ENCODE data around the gene PSMB1. TPM values are rescaled to one million over a fixed set of nuclear protein-coding genes. Genes with fewer than 3 reads are reported as not detected.
"Not testable (repeated sequence)": the region's sequence is repeated elsewhere in the genome, so short reads cannot be mapped to it uniquely, and the experiment has no call there.

The PSMB1 gene
- total RNA-seq, 1 donor: 265 TPM

- H3K27ac ChIP-seq (ENCODE audit: low read depth, low read length): no peak overlapping the region
- no peaks in the 10 kb centered on the region for H3K9me3 ChIP-seq (ENCODE audit: low read depth, low read length)
- DNase-seq (ENCODE audit: insufficient read length, low spot score, missing footprints): peak; percentile 80
- H4K20me1 ChIP-seq (ENCODE audit: insufficient read depth, low read length): peaks cover 7% of the 10 kb centered on the region
- TF ChIP-seq CTCF (IDR thresholded peaks at IDR 0.05; ENCODE audit: extremely low read depth, low read depth, low read length): peak; percentile 98
- no peaks in the 10 kb centered on the region for H3K27me3 ChIP-seq (ENCODE audit: insufficient read depth, low read length)
- peak overlapping the region; percentile 5 for H3K4me2 ChIP-seq (ENCODE audit: insufficient read depth, low read length)
- no peak overlapping the region for H3K4me3 ChIP-seq (ENCODE audit: insufficient read depth, low read length)
- peaks cover 5% of the 10 kb centered on the region for H3K4me1 ChIP-seq (ENCODE audit: insufficient read depth, low read length)
- peaks cover 18% of the 10 kb centered on the region for H3K36me3 ChIP-seq (ENCODE audit: insufficient read depth, low read length)
- no peaks in the 10 kb centered on the region for H3K79me2 ChIP-seq (ENCODE audit: insufficient read depth, low read length)
- H2AFZ ChIP-seq (ENCODE audit: low read length): no peak overlapping the region
Observed at GRCh38 chr6:170529839-170530469, 23.2 kb downstream of the PSMB1 start.

- H3K36me3 ChIP-seq (ENCODE audit: insufficient read depth, low read length); H4K20me1 ChIP-seq (ENCODE audit: insufficient read depth, low read length); H3K27ac ChIP-seq (ENCODE audit: low read depth, low read length); H3K79me2 ChIP-seq (ENCODE audit: insufficient read depth, low read length); H2AFZ ChIP-seq (ENCODE audit: low read length); H3K4me3 ChIP-seq (ENCODE audit: insufficient read depth, low read length); H3K9me3 ChIP-seq (ENCODE audit: low read depth, low read length); H3K27me3 ChIP-seq (ENCODE audit: insufficient read depth, low read length); DNase-seq (ENCODE audit: insufficient read length, low spot score, missing footprints); H3K4me2 ChIP-seq (ENCODE audit: insufficient read depth, low read length); H3K4me1 ChIP-seq (ENCODE audit: insufficient read depth, low read length): not testable (repeated sequence)
Observed at GRCh38 chr6:170527995-170528394, 25.1 kb downstream of the PSMB1 start.

GRCh38 chr6:170525795-170526194, 27.3 kb downstream of the PSMB1 start:
- no peak overlapping the region for H3K27ac ChIP-seq (ENCODE audit: low read depth, low read length)
- no peaks in the 10 kb centered on the region for H3K27me3 ChIP-seq (ENCODE audit: insufficient read depth, low read length)
- H2AFZ ChIP-seq (ENCODE audit: low read length): no peak overlapping the region
- H3K4me2 ChIP-seq (ENCODE audit: insufficient read depth, low read length): no peak overlapping the region
- no peaks in the 10 kb centered on the region for H3K9me3 ChIP-seq (ENCODE audit: low read depth, low read length)
- DNase-seq (ENCODE audit: insufficient read length, low spot score, missing footprints): no peak
- H3K79me2 ChIP-seq (ENCODE audit: insufficient read depth, low read length): no peaks in the 10 kb centered on the region
- H3K4me3 ChIP-seq (ENCODE audit: insufficient read depth, low read length): no peak overlapping the region
- no peaks in the 10 kb centered on the region for H3K36me3 ChIP-seq (ENCODE audit: insufficient read depth, low read length)
- TF ChIP-seq CTCF (IDR thresholded peaks at IDR 0.05; ENCODE audit: extremely low read depth, low read depth, low read length): no peak
- peaks cover 4% of the 10 kb centered on the region for H4K20me1 ChIP-seq (ENCODE audit: insufficient read depth, low read length)
- H3K4me1 ChIP-seq (ENCODE audit: insufficient read depth, low read length): peaks cover 5% of the 10 kb centered on the region

GRCh38 chr6:170524172-170524502, 29.0 kb downstream of the PSMB1 start:
- no peaks in the 10 kb centered on the region for H3K36me3 ChIP-seq (ENCODE audit: insufficient read depth, low read length)
- no peaks in the 10 kb centered on the region for H4K20me1 ChIP-seq (ENCODE audit: insufficient read depth, low read length)
- no peaks in the 10 kb centered on the region for H3K79me2 ChIP-seq (ENCODE audit: insufficient read depth, low read length)
- no peaks in the 10 kb centered on the region for H3K9me3 ChIP-seq (ENCODE audit: low read depth, low read length)
- DNase-seq (ENCODE audit: insufficient read length, low spot score, missing footprints): no peak
- no peak overlapping the region for H3K27ac ChIP-seq (ENCODE audit: low read depth, low read length)
- peaks cover 3% of the 10 kb centered on the region for H3K27me3 ChIP-seq (ENCODE audit: insufficient read depth, low read length)
- no peak overlapping the region for H3K4me3 ChIP-seq (ENCODE audit: insufficient read depth, low read length)
- no peak for TF ChIP-seq CTCF (IDR thresholded peaks at IDR 0.05; ENCODE audit: extremely low read depth, low read depth, low read length)
- H3K4me2 ChIP-seq (ENCODE audit: insufficient read depth, low read length): no peak overlapping the region
- no peak overlapping the region for H2AFZ ChIP-seq (ENCODE audit: low read length)
- no peaks in the 10 kb centered on the region for H3K4me1 ChIP-seq (ENCODE audit: insufficient read depth, low read length)

Measured in osteoblast (primary cell).